ENCODE measurements around the gene TEX22. TPM values are rescaled to one million over a fixed set of nuclear protein-coding genes. Genes with fewer than 3 reads are reported as not detected.
"Not testable (repeated sequence)": the region's sequence is repeated elsewhere in the genome, so short reads cannot be mapped to it uniquely, and the experiment has no call there.

TEX22 gene, protein sequence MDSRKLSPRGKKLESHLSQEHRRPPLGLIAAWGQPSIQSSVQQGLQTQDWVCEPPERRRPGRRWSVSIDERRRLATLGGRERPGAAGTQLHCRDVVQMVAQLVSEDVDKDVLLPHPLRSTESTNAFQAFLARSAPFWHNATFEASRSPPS
- 0.17 TPM in 1 of 2 replicates, not detected in the other for total RNA-seq (2014; rRNA removed; shearing (Covaris generic))

GRCh38 chr14:105398044-105398725 lies at the start of gene TEX22:
TSS of gene TEX22 (plus strand) at chr14:105398538. CDS start at chr14:105399341, 803 bp downstream.
- peak; percentile 34 for DNase-seq (ENCODE audit: low spot score)

GRCh38 chr14:105348945-105349699 lies 49.2 kb upstream of the TEX22 start:
- DNase-seq (ENCODE audit: low spot score): no peak

- no peak for DNase-seq (ENCODE audit: low spot score)
These were observed 48.3 kb upstream of the TEX22 start for GRCh38 chr14:105349992-105350391.

GRCh38 chr14:105350450-105351244 lies 47.7 kb upstream of the TEX22 start:
- DNase-seq (ENCODE audit: low spot score): no peak

- DNase-seq (ENCODE audit: low spot score): no peak
These were observed 46.9 kb upstream of the TEX22 start for GRCh38 chr14:105351410-105351809.

DNA sequence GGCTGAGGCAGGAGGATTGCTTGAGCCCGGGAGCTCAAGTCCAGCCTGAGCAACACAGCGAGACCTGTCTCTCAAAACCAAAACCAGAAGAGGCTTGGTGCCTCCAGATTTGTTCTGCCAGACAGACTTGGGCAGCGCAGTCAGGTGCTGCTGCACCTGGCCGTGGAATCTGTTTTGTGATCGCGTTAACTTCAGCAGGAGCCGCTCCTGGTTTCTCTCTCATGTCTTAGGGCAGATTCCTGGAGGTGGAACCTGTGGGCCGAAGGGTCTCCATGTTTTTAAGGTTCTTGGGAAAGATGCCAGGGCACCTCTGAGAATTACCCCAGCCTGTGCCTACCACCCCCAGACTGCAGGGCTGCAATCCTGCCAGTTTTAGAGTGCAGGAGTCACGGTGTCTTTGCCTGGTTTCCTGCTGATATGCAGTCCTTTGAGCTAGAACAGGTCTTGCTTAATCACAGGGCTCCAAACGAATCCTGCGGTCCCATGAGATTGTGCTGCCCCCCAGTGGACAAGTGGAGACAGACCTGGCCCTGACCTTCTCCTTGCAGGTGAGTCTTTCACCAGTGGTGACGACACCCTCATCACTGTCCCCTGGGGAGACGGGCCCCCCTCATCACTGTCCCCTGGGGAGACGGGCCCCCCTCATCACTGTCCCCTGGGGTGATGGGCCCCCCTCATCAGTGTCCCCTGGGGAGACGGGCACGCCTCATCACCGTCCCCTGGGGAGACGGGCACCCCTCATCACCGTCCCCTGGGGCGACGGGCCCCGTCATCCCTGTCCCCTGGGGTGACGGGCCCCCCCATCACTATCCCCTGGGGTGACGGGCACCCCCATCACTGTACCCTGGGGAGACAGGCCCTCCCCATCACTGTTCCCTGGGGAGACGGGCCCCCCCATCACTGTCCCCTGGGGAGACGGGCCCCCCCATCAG lies 46.2 kb upstream of the TEX22 start:
- peak; percentile 80 for DNase-seq (ENCODE audit: low spot score)

DNA sequence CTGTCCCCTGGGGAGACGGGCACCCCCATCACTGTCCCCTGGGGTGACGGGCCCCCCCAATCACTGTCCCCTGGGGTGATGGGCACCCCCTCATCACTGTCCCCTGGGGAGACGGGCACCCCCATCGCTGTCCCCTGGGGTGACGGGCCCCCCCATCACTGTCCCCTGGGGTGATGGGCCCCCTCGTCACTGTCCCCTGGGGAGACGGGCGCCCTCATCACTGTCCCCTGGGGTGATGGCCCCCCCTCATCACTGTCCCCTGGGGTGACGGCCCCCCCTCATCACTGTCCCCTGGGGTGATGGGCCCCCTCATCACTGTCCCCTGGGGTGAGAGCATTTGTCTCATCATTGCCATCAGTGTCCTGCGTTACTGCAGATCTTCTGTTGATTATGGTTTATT lies 45.2 kb upstream of the TEX22 start:
- DNase-seq (ENCODE audit: low spot score): no peak

DNA sequence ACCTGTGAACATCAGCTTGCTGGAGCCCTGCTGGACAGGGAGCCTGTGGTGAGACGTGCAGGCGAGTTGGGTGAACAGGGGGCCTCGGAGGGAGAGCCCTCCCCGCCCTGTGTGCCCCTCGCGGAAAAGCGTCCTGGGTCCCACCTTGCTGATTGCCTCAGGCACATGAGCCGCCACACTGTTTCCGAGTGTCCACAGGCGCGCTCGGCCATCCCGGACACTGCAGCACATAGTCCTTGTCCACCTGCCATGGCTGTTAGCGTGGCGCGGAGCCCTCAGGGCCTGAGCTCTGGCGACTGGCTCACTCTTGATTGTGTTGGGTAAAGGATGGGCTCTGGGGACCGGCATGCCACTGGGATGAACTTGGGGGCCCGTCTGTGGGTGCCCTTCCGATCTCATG lies 43.8 kb upstream of the TEX22 start:
- no peak for DNase-seq (ENCODE audit: low spot score)

DNA sequence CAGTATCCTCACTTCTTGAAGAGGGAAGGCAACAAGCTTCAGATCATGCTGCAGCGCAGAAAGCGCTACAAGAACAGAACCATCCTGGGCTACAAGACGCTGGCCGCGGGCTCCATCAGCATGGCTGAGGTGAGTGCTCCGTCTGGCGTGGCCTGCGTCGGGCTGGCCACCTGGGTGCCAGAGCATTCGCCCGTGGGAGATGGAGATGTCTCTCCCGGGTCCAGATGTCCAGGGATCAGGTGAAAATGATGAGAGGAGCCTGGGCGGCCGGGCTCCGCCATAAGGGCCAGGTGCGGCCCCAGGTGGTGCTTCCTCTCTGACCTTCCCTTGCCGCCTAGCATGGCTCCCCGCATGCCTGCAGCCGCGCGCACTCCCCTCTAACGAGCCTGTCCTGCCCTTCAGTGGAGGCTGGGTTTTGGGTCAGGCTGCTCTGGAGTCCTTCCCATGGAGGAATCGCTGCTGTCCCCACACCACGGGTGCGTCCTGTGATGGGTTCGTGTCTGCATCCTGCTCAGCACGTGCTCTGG lies 43.2 kb upstream of the TEX22 start:
- DNase-seq (ENCODE audit: low spot score): no peak

- no peak for DNase-seq (ENCODE audit: low spot score)
These were observed 42.3 kb upstream of the TEX22 start for GRCh38 chr14:105355850-105356604.

GRCh38 chr14:105356927-105357326 lies 41.4 kb upstream of the TEX22 start:
- no peak for DNase-seq (ENCODE audit: low spot score)

DNA sequence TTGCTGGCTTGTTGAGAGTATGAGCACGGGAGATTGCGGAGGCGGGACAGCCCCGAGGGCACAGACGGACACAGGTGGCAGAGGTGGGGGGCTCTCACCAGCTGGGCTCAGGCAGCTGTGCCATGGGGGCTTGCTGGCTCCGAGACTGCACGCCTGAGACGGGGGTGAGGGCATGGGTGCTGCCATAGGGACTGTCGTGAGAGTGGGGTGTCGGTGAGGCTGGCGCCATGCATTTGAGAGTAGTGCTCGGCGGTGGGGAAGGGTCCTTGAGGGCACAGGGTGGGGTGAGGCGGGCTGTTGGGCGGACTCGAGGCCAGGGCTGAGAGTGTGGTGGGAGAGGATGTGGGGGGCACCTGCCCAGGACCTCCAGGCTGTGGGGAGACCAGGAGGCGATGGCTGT lies 40.7 kb upstream of the TEX22 start:
- no peak for DNase-seq (ENCODE audit: low spot score)

- DNase-seq (ENCODE audit: low spot score): no peak
These were observed 40.0 kb upstream of the TEX22 start for GRCh38 chr14:105358140-105358846.

DNA sequence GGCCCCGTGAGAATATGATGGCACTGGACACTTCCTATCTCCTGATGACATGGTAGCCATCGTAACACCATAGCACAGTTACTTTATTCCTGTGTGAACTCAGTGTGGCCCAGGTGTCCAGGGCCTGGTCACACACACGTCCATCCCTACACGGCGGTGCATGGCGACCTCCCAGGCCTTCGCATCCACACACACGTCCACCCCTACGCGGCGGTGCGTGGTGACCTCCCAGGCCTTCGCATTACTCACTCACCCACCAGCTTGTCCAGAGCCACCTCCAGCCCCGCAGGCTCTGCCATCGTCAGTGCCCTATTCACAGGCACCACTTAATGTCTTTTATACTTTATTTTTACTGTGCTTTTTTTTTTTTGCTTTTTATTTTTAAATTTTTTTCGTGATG lies 39.4 kb upstream of the TEX22 start:
- no peak for DNase-seq (ENCODE audit: low spot score)

DNA sequence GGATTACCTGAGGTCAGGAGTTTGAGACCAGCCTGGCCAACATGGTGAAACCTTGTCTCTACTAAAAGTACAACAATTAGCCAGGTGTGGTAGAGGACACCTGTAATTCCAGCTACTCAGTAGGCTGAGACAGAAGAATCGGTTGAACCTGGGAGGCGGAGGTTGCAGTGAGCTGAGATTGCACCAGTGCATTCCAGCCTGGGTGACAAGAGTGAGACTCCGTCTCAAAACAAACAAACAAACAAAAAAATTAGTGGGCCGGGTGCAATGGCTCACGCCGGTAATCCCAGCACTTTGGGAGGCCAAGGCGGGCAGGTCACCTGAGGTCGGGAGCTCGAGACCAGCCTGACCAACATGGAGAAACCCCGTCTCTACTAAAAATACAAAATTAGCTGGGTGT lies 36.9 kb upstream of the TEX22 start:
- DNase-seq (ENCODE audit: low spot score): not testable (repeated sequence)

GRCh38 chr14:105363847-105364708 lies 34.3 kb upstream of the TEX22 start:
- no peak for DNase-seq (ENCODE audit: low spot score)

DNA sequence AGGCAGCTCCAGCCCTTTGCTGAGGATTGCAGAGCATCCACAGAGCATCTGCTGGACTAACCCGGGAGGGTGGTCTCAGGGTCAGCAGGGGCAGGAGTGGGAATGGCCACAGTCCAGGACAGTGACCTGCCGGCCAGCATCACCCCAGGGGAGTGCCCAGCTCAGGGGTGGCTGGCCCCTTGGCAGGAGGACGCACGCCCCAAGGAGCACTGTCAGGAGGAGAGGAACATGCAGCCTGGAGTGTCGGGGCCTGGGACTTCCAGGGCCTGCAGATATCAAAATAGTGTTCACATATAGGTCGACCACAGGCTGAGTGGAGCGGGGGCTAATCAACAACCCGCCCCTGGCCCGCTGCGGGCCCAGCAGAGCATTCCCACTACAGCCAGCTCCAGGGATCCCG lies 33.2 kb upstream of the TEX22 start:
- no peak for DNase-seq (ENCODE audit: low spot score)

DNA sequence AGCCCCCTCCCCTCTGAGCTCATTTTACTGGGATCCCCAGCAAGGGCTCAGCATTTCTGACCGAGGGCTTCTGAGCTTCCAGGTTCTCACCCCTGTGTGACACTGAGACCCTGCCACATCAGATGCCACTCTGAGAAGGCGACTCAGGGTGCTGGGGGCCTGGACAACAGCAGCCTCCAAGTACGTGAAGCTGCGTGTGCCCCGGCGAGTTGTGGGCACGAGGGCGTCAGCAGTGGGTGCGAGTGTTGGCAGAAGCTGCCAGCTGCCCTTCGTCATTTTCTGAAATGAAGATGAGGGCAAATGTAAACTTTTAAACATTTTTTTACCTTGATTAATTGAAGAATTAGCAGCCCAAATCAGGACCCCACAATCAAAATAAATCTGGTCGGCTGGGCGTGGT lies 32.7 kb upstream of the TEX22 start:
- no peak for DNase-seq (ENCODE audit: low spot score)

All from A172 (cell line).